ENCODE results near the gene CEMIP.

The CEMIP gene

DNA sequence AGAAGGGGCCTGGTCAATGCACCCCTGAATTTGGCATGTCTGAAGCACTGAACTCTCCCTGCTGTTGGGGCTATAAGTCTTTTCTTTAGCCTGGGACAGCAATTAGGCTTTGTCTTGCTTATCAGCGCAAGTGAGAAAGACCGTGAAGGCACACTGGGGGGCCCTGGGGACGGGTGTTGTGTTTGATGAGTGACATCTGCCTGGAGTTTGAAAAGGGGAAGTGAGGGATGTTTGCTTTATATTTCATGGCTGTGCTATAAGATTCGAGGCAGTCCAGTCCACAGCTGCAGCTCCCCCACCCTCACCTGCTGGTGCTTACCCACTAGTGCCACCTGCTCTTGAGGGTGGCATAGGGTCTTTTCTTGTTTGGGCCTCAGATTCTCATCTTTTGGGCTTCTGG, 44.8 kb downstream of the CEMIP start:
- peak; percentile 22 for DNase-seq

DNA sequence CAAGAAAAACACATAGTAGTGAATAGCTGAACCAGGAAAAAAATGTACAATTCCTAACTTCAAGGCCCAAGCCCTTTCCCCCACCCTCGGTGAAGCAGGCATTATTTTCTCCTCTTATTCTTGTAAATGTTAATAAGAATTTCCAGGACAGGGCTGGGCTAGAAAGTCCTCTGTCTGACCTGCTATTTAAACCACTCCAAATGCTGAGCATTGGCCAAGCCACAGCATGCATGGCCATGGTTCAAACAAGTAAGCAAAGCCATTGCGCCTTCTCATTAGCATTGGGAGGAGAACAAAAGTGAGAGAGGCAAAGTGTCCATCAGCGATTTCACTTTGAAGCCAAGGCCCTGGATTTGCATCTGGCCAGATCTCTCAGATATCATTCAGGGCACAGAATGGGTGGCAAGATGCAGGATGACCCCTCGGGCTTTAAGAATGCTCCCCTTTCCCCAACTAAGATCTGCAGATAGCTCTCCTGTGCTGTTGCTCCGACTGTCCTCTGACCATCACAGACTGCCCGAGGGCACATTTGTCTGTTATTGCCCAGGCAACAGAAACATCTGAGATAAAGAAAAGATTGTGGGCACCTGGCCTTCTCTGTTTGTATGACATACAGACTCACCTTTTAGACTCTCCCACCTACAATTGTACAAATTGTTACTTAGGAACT, 46.3 kb downstream of the CEMIP start:
- DNase-seq = no peak

DNA sequence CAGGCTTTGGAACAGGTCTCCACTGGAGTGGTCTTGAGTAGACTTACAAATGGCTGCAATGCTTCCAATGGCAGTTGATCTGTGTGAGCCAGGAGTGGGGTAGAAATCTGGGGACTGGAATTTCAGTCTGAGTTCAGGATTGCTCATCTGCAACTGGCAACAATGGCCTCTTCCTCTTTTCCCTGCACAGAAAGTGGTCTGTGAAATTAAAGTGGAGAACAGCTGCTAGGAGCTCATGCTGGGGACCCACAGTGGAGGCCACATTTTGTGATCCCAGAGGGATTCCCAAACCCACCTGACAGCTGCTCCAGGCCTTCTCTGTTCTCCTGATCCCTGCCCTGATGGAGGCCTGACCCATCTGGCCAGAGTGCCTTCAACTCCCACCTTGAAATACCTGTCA, 49.6 kb downstream of the CEMIP start:
- DNase-seq = no peak

DNA sequence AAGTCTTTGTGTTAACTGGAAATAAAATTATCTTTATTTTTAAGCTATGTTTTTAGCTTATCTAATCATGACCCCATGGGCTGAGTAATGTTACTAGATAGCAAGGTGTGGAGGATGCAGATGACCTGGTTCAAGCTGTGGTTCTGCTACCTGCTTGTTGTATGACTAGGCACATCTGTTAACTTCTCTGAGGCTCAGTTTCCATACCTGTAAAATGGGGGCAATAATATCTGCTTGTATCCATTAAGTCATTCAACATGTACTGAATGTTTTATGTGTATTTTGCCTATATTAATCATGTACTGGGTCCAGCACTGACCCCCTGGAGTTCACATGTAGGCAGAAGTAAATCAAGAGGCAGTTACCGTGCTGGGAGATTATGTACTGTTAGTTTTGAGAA, 51.5 kb downstream of the CEMIP start:
- DNase-seq = no peak

DNA sequence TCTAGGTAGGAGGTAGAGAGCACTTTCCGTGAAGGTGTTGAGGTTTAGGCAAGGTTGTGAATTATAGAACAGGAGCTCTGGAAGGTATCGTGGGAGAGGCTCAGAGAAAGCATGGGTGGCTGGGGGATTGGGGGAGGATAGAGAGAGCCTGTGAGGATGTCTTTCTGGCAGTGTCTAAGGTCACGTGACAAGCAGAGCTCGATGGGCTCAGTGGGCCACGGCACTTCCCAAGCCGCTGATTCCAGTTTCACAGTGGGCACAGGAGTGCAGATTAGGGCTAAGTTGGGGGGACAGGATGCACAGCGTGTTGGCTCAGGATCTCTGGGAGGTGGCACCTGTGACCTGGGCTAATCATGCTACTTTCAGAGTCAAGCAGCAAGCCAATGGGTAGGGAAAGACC, 52.0 kb downstream of the CEMIP start:
- no peak for DNase-seq

DNA sequence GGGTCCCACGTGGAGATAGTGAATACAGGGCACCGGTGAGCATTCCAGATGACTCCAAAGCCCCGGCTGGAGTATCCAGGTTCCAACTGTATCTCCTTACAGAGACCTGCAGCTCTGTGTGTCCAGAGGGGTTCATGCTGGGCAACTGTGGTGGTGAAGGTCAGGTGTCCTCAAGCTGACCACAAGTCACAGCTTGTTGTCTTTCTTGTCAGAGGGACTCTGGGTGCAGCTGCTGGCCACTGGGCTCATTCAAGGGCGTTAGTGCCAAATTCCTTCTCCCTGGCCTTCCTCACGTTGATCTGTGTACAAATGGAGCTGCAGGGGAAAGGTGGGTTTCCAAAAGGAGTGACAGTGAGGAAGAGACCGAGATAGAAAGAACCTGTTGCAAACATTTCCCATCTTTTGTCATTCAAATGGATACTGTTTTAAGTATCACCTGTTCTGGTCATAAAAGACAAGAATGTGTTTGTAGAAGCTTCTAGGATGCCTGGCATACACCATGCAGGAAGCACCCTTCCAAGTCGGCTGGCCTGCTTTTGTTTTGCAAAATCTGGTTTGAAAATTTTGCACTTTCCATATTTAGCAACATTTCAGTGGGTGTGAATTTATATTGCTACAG, 52.5 kb downstream of the CEMIP start:
- no peak for DNase-seq

DNA sequence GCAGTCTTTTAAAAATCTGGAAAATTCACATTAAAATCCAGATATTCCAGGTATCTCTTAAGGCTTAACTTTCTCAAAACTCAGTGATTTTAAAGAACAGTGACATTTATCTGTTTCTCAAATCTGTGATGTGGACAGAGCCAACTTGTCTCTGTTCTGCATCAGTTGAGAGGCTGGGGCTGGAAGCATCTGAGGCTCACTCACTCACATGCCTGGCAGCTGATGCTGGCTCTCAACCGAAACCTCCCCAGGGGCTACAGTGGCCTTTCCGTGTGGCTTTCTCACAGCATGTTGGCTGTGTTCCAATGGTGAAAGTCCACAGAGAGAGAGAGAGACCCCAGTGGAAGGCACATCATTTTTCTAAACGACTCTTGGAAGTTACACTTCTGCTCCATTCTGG, 53.5 kb downstream of the CEMIP start:
- DNase-seq = no peak

DNA sequence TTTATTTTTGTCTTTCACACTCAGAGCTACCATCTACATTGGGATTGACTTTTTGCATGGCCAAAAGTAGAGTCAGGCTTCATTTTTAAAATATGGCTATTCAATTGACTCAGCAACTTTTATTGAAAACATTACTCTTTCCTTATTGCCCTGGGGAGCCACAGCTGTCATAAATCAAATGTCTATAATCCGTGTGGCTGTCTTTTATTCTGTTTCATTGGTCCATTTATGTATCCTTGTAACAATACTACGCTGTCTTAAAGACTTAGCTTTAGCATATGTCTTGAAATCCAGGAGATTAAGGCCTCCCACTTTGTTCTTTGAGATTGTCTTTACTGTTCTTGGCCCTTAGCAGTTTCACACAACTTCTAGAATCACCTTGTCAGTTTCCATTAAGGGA, 55.2 kb downstream of the CEMIP start:
- no peak for DNase-seq

DNA sequence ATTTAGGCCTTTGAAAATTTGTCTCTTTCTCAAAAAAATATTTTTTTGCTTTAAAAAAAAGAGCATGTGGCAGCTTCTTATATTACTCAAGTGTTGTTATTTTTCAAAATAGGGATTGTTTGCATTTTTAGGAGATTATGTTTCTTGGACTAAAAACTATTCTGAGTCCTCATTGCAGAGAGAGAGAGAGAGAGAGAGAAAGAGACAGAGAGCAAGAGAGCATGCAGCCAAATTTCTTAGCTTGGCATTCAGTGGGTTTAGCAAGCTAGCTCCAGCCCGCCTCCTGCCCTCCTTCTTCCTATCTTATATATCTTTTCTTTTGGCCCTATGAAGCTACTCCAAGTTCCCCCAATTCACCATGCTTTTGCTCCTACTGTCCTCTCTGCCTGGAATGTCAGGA, 55.7 kb downstream of the CEMIP start:
- no peak for DNase-seq

DNA sequence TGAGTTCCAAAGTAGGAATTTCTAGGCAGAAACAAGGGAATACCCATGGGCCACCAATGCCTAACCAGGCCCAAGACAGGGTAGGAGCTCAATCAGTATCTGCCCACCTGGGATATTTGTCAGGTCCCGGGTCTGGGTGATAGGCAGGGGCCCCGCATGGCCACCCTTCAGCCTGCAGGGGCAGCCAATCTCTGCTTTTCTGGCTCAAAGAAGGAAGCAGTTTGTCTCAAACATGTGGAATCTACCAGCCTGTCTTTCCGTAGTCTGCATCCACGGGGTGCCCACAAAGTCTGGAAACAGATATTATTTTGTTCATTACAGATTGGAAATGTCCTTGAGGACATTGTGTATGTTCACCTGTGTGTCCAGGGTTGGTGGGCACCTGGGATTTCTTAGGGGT, 56.2 kb downstream of the CEMIP start:
- DNase-seq = no peak

DNA sequence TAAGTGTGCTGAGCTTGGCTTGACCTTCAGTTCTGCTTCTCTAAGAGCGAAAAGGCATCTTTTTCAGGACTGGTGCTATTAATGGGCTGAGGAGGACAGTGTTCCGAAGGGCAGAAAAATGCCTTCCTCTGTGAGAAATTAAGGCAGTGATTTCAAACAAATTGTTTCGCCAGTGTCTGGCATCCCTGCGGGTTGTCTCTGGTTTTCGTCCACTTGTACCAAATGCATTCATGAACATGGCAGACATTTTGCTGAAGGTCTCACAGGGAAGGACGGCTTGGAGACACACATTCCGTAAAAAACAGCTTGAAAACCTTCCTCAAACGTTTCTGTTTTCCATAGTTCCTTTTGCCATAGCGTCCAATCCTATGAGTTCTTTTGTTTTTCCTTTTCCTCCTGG, 57.1 kb downstream of the CEMIP start:
- no peak for DNase-seq

DNA sequence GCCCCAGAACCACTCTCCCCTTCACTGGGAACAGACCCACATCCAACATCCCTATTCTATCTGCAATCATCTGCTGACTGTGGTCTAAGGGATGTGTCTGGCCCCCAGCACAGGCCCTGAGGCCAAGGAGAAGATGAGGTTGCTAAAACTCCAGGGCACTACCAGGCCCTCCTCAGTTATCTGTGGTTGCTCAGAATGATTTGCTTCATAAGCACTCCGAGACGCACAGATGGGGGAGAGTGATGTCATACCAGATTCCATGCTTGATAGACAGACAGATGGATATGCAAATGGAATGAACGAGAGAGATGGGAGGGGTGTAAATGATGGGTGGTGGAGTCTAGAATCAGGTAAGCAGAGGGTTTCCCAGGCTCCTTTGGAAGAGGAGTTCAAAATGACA, 57.8 kb downstream of the CEMIP start:
- no peak for DNase-seq

DNA sequence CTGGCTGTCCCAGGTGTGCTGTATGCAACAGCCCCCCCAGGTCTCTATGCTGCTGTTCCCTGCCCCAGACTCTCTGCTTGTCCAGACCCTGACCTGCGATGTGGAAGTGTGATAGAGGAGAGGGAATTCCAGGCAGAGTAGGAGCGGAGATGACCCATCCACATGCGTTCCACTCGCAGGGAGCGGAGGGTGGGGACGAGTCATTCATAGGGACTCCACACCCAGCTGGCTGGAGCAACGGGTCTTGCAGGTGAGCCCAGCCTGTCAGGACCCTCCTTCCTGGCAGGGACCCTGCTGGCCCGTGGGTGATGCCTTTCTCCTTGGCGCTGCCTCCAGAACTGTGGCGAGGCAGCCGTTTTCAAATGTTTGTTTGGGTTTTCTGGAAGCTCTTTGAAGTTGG, 58.8 kb downstream of the CEMIP start:
- DNase-seq = no peak

DNA sequence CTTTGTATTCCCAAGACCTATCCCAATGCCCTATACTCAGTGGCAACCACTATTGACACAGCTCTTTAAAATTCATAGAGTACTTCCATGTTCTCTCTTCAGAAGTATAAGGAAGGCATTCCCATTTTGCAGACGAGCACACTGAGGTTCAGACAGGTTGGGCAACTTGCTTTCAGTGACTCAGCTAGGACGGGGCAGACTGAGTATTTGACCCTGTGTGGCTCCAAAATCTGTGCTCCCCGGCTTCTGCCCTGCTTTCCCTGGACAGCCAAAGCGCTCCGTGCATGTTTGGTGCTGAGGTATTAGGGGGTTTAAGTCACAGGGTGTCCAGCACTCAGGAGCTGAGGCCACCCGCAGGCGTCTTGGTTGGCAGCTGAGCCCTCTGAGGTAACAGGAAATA, 59.5 kb downstream of the CEMIP start:
- DNase-seq = no peak

DNA sequence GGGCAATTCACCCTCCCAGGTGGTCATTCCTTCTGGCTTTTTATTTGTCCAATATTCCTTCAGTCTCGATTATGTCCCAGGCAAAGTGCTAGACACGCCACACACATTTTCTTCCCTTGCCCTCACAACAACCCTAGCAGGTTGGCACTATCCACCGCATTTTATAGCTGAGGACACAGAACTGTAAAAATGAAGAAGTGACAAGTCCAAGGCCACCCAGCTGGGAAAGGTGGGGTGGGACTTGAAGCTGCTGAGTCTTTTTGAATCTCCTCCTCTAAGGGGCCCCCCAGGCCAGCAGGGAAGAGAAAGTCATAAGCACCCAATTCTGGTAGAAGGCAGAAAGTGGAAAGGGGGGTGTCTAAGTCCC, 60.6 kb downstream of the CEMIP start:
- no peak for DNase-seq

DNA sequence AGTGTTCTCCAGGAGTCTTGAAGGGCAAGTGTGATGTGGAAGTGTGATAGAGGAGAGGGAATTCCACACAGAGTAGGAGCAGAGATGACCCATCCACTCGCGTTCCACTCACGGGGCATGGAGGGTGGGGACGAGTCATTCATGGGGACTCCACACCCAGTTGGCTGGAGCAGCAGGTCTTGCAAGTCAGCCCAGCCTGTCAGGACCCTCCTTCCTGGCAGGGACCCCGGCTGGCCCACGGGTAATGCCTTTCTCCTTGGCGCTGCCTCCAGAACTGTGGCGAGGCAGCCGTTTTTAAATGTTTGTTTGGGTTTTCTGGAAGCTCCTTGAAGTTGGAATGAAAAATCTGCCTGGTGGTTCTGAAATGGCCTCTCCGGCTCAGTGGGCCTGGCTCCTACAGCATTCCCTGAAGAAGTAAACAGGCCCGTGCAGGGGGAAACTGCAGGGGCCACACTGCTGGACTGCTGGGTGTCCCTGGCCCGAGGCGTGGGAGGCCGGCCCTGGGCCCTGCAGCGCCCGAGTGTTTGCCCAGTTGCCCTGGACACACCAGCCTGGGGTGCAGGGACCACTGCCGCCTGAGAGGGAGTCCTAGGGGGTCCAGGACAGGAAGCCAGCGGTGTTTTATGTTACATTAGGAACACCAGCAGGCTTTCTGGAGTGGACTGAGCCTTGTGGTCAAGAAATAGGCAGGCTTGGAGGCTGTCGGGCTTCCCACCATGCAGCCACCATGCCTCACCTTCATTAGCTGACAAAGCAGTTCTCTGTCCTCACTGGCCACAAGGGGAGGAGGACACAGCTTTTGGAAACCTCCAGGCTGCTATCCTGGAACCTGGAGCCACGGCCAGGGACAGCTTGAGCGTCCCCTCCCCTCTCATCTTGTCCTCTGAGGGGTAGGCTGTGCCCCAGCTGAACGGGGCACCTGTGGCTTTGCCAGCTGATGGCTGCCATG, 61.3 kb downstream of the CEMIP start:
- no peak for DNase-seq

DNA sequence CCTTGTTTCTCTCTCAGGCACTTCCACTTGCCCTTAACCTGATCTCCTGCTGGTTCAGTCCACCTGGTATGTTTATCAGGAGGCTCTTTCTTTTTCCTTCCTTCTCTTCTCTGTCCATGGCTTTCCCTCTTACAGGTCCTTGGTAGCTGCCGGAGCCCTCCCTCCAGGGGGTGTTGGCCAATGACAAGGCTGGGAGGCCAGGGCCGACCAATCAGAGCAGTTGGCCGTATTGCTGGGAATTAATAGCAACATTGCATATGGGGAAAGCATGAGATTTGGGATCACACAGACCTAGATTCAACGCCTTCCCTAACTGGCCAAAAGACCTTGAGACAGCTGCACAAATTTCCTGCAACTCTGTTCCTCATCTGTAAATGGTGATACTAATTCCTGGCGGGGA, 62.4 kb downstream of the CEMIP start:
- no peak for DNase-seq

DNA sequence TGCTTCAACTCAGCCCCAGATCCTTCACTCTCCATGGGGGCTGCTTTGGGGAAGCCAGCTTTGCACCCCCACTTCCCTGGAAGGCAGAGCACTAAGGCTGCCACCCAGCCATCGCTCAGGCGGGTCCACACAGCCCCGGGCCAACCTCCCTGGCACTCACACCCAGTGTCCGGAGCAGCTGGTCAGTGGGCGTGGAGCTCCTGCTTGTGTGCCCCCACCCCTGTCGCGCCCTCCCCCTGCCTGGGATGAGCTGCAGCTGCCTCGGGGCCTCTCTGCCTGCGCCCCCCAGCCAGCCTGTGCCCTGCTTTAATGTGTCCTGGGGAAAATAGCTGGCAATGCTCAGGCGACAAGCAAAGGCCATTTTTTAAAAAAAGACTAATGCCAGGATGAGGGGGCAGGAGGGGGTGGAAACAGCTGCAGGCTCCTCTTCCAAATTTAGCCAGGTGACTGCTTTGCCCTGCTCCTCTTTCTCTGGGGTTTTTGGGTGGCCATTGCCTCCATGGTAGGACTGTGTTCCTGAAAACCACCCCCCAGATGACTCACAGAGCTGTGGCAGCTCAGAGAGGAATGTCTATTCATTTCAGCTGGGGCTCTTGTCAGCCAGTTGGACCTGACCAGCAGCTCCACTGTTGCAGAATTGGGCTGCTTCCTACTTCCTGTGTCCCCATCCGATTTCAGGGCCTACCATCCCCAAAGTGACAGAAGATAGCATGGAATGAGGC, 65.0 kb downstream of the CEMIP start:
- no peak for DNase-seq

DNA sequence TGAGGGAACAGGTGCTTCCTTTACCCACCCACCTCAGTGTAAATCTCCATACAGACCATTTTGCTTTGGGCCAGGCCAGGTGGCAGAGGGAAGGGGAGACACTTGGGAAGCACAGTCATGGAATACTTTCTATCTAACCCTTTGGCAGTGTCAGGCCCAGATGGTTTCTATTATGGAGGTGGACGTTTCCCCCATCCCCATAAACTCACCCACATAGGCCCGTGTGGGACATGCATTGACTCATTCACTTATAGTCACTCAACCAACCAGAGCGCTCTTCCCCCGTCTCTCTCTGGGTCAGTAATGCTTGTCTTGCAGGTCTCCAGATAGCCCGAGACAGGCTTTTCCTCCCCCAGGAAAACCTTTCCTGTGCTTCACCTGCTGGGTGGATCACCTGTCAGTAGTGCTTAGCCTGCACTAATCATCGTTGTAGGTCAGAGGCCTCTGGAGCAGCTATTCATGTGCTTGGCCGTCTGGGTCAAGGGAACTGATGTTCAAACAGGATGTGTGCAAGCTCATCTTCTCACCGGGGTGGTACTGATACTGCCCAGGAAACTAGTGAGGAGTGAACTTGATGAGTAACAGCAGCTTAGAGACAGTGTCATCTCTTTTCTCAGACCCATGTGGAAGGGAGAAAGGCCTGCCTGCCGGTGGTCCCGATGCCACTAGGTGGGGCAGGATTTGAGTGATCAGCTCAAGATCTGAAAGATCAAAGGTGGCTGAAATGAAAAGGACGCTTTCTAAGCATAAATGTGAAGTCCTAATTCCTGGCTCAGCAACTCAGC, 67.1 kb downstream of the CEMIP start:
- no peak for DNase-seq

DNA sequence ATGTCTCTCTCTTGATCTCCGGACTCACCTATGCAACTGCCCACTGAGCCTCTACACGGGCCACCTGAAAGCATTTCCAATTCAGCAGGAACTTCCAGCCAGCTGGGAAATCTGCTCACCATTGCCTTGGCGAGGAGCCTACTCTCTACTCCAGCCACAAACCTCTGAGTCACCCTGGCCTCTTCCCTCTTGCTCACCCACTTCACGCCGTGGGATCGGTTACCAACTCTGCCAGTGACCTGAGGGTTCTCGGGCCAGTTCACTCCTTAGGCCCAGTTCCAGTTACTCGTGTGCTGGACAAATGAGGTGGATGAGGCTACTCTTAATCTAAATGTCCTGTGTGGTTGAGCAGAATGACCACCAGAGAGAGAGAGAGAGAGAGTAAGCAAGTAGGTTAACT, 70.1 kb downstream of the CEMIP start:
- DNase-seq = no peak

DNA sequence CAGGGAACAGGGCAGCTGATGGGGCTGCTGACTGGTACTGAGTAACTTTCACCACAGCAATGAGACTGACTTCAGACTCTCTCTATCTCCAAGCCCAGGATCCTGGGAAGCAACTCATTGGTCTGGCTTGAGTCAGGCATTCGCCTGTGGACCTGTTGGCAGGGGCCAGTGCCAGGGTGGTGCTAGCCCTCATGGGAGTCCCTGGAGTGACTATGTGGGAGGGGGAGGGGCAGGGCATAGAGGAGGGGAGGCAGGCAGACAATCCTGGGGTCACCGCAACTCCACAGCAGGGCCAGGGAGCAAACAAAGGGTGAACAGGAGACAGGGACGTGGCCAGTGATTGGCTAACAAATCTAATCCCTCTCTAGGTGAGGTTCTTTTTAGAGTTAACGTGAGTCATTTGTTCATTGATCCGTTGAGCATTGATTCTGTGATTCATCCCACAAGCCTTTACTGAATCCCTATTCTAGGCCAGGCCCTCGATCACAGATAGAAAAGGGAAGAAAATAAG, 71.8 kb downstream of the CEMIP start:
- DNase-seq = no peak

DNA sequence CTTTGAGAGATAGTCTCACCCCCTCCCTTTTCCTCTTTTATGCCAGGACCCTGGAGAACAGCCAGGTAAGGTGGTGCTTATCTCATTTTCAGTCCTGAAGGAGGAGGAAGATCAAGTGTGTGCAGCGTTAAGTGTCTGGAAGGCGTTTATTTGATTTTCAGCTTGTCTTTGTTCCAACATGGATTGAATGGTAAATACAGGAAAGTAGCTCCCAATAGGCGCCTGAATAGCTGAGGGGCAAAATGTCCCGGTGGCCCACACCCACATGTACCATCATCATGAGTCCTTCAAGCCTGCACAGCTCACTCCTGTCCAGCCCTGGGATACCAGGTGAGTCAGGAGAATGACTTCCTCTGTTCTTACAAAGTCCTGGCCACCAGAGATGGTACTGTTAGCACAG, 73.5 kb downstream of the CEMIP start:
- no peak for DNase-seq
